A673 (cell line): ENCODE results near the gene VTI1A. TPM values are rescaled to one million over a fixed set of nuclear protein-coding genes. Genes with fewer than 3 reads are reported as not detected.

Source experiments
- BruUV-seq: library from RNA; stranded (reverse); fragments of 400-500 nt; replicated peaks from 2 replicates; lab custom pipeline; 2021; lab: Mats Ljungman, UMichigan
- CTCF ChIA-PET: fragments of 300-600 bp; sonication (Branson Sonifier 250); formaldehyde crosslinking; loops from one replicate; lab custom pipeline; 2022; ENCODE audit warnings: antibody characterized with exemption; lab: Charles Lee
- POLR2A ChIA-PET: fragments of 300-600 bp; sonication (Branson Sonifier 250); formaldehyde crosslinking; loops from one replicate; lab custom pipeline; 2022; ENCODE audit warnings: antibody characterized with exemption; ENCODE audit not compliant: low non-redundant PET; lab: Charles Lee
- DNase-seq: peaks from one replicate; pipeline ENCODE4 v3.0.0-alpha.2; 2015; ENCODE audit warnings: low spot score
- H3K27ac ChIP-seq: fragments of 200-600 bp; sonication (generic); 2 replicates; pipeline ENCODE4 v1.5.1; 2016; ENCODE audit warnings: mixed run types, low read depth, mild to moderate bottlenecking, mixed read lengths, antibody characterized with exemption, low read length; ENCODE audit not compliant: poor library complexity, severe bottlenecking
- H3K27me3 ChIP-seq: fragments of 200-600 bp; sonication (generic); replicated peaks from 2 replicates; pipeline ENCODE4 v1.6.1; 2017; ENCODE audit warnings: mixed run types, low read depth, mild to moderate bottlenecking, mixed read lengths, antibody characterized with exemption, low read length; ENCODE audit not compliant: insufficient read depth, poor library complexity
- H3K36me3 ChIP-seq: fragments of 200-600 bp; sonication (generic); 2 replicates; pipeline ENCODE4 v1.6.1; 2016; ENCODE audit warnings: mixed run types, mild to moderate bottlenecking, mixed read lengths, antibody characterized with exemption, low read length; ENCODE audit not compliant: insufficient read depth, poor library complexity, severe bottlenecking
- H3K4me1 ChIP-seq: fragments of 200-600 bp; sonication (generic); 2 replicates; pipeline ENCODE4 v1.6.1; 2017; ENCODE audit warnings: mixed run types, mild to moderate bottlenecking, mixed read lengths, antibody characterized with exemption, low read length; ENCODE audit not compliant: insufficient read depth, poor library complexity, severe bottlenecking
- H3K4me3 ChIP-seq: fragments of 200-600 bp; sonication (generic); 2 replicates; pipeline ENCODE4 v1.5.1; 2016; ENCODE audit warnings: low read depth, mixed run types, mild to moderate bottlenecking, mixed read lengths, low read length; ENCODE audit not compliant: poor library complexity, severe bottlenecking
- H3K9me3 ChIP-seq: fragments of 200-600 bp; sonication (generic); 2 replicates; pipeline ENCODE4 v1.6.1; 2016; ENCODE audit warnings: mixed run types, low read depth, mild to moderate bottlenecking, mixed read lengths, antibody characterized with exemption, low read length; ENCODE audit not compliant: poor library complexity, severe bottlenecking
- CTCF ChIP-seq: fragments of 300-800, 200-600 bp; sonication (generic); conservative IDR thresholded peaks from 2 replicates; pipeline ENCODE4 v1.5.1; 2017; ENCODE audit warnings: low read depth, mild to moderate bottlenecking, antibody characterized with exemption, low read length, moderate library complexity, mixed read lengths
- EZH2 ChIP-seq: fragments of 200-600 bp; sonication (generic); IDR thresholded peaks from 2 replicates; pipeline ENCODE4 v1.6.1; 2017; ENCODE audit warnings: borderline replicate concordance, low read depth, mild to moderate bottlenecking, mixed read lengths, antibody characterized with exemption, low read length; ENCODE audit not compliant: poor library complexity, severe bottlenecking
- intact Hi-C: fragments of 100-400 bp; cut with micrococcal nuclease; formaldehyde crosslinking; loops from one replicate; pipeline ENCODE4 v1.10.0; 2022; ENCODE audit not compliant: unreplicated experiment
- total RNA-seq: library from RNA; stranded (reverse); gene quantifications from 2 replicates; pipeline ENCODE4 v1.2.3, GENCODE V29; 2021

The VTI1A gene
- total RNA-seq, 1 experiment from 2014 or later, result 38.7 TPM

- no peak for TF ChIP-seq CTCF
- TF ChIP-seq EZH2, result no peak
- H3K36me3 ChIP-seq, result no peaks in the 10 kb centered on the region
- H3K4me3 ChIP-seq, result no peak overlapping the region
- no peaks in the 10 kb centered on the region for H3K9me3 ChIP-seq
- no peak for DNase-seq
- no peaks in the 10 kb centered on the region for H3K27me3 ChIP-seq
- no TSS peak for BruUV-seq
- CTCF ChIA-PET, result interaction anchor here (0.7 kb wide), 1 partner anchor 246 kb away, joined by 3 read pairs; no protein-coding TSS in a partner anchor
- no peak overlapping the region for H3K27ac ChIP-seq
- POLR2A ChIA-PET, result no interaction called here
- H3K4me1 ChIP-seq, result no peaks in the 10 kb centered on the region
- intact Hi-C loops, result no loop called here
Measured at GRCh38 chr10:112424651-112425050, 22.4 kb upstream of the VTI1A start.

DNA sequence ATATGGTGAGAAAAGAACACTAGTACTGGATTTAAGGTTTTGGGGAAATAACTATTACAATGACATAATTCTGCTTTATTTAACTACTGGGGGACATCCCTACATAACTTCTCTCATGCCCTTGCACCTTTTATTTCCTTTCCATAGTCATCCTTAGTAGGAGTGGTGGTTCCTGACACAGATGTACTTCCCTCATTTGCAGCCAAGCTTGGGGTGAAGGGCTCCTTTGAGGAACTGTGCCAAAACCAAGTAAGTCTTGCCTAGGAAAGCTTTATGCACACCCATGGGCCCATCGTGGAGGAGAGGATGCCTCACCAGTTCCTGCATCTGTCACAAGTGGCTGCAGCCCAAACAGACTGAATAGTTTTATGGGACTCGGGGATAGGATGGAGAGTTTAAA is 20.9 kb upstream of the VTI1A start:
- Histone ChIP-seq H3K4me1 (no peaks in the 10 kb centered on the region), H3K9me3 (no peaks in the 10 kb centered on the region), H3K27me3 (no peaks in the 10 kb centered on the region), H3K27ac (no peak overlapping the region), H3K36me3 (peaks cover 11% of the 10 kb centered on the region), H3K4me3 (no peak overlapping the region)
- BruUV-seq, result no TSS peak
- intact Hi-C loops, result no loop called here
- ChIA-PET POLR2A (no interaction called here), CTCF (no interaction called here)
- no peak for DNase-seq
- TF ChIP-seq EZH2 (no peak), CTCF (no peak)

DNA sequence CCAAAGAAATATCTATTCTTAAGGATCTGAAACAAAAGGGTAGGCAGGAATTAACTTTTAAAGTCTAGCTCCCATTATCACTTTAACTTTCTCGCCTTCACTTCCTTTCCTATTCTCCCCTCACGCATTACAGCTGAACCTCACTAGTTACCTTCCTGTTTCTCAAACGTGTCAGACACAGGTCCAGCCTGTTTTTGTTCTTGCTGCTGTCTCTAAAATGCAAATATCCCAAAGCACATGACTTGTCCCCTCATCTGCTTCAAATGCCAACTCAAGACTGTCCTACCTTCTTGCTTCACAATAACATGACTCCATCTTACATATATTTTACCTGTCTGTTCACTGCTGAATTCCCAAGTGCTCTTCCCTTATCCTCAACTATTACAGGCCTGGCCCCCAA is 17.9 kb upstream of the VTI1A start:
- ChIA-PET POLR2A (no interaction called here), CTCF (no interaction called here)
- Histone ChIP-seq H3K4me3 (no peak overlapping the region), H3K36me3 (peaks cover 41% of the 10 kb centered on the region), H3K4me1 (no peaks in the 10 kb centered on the region), H3K9me3 (no peaks in the 10 kb centered on the region), H3K27me3 (no peaks in the 10 kb centered on the region), H3K27ac (no peak overlapping the region)
- intact Hi-C loops, result no loop called here
- BruUV-seq, result no TSS peak
- TF ChIP-seq CTCF (no peak), EZH2 (no peak)
- DNase-seq, result no peak
